ENCODE measurements around the gene FUZ. TPM values are rescaled to one million over a fixed set of nuclear protein-coding genes. Genes with fewer than 3 reads are reported as not detected.
"Not testable (repeated sequence)": the region's sequence is repeated elsewhere in the genome, so short reads cannot be mapped to it uniquely, and the experiment has no call there.

FUZ gene
- total RNA-seq, 1 donor from 2014 or later = 8.3 TPM

GRCh38 chr19:49832556-49832955, 19.5 kb upstream of the FUZ start:
- ATAC-seq = no peak

GRCh38 chr19:49831592-49831991, 18.5 kb upstream of the FUZ start:
- no peak for ATAC-seq

DNA sequence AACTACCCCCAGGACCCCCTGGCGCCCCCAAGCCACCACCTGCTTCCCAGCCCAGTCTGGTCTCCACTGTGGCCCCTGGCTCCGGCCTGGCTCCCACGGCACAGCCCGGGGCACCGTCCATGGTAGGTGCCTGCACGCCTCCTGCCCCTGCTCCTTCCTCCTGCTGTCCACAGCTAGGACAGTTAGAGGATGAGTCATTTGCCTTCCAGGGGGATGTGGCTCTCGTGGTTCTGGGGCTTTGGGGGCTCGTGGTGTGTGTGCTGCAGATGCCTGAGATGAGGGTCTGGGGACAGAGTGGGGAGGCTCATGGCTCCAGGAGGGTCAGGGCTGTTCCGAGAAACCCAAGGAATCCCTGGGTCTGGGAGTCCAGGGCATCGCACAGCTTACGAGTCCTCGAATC, 17.7 kb upstream of the FUZ start:
- no peak for ATAC-seq

DNA sequence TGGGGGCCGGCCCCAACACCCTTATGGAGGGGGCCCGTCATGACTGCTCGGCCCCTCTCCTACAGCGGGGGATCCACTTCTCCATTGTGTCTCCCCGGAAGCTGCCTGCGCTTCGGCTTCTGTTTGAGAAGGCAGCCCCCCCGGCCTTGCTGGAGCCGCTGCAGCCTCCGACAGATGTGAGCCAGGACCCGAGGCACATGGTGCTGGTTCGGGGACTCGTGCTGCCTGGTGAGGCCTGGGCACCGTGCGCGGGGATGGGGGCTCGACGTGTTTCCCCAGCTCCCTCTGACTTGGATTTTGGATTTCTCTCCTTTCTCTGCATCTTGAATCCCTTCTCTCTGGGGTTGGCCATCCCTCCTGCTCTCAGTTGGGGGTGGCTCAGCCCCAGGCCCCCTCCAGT, 16.6 kb upstream of the FUZ start:
- no peak for ATAC-seq

GRCh38 chr19:49829200-49829599, 16.1 kb upstream of the FUZ start:
- no peak for ATAC-seq

DNA sequence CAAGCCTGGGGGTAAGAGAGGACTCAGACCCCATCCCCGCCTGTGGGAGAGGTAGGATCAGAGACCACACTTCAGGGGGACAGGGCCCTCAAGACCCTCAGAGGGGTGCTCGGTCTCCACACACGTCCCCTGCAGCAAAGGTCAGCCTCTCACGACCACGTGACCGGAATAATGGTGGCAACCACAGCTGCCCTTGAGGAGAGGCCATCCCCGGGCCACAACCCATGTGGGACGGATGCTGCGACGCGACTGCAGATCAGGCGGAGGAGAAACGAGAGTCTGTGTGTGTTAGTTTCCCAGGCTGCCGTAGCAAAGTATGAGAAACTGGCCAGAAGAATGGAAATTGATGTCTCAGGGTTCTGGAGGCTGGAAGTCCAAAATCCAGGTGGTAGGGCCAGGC, 13.9 kb upstream of the FUZ start:
- ATAC-seq = no peak

- no peak for ATAC-seq
Observed at GRCh38 chr19:49824662-49825061, 11.6 kb upstream of the FUZ start.

DNA sequence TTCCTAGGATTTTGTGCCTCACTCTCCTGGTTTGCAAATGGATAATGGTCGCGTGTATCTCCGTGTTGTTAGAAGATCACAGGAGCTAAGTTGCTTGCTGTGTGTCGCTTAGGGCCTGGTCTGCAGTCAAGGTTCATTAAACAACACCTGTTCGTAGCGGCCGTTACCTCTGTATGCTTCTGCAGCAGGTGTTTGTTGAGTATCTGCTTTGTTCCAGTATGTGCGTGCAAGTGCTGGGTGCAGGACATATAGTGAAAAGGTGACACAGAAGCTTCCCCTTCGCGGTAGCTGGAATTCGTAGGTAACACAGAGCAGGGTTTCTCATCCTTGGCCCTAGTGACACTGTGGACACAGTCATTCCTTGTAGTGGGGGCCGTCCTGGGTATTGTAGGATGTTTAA, 10.4 kb upstream of the FUZ start:
- ATAC-seq = no peak

- ATAC-seq = no peak
Observed at GRCh38 chr19:49820125-49820524, 7.0 kb upstream of the FUZ start.

DNA sequence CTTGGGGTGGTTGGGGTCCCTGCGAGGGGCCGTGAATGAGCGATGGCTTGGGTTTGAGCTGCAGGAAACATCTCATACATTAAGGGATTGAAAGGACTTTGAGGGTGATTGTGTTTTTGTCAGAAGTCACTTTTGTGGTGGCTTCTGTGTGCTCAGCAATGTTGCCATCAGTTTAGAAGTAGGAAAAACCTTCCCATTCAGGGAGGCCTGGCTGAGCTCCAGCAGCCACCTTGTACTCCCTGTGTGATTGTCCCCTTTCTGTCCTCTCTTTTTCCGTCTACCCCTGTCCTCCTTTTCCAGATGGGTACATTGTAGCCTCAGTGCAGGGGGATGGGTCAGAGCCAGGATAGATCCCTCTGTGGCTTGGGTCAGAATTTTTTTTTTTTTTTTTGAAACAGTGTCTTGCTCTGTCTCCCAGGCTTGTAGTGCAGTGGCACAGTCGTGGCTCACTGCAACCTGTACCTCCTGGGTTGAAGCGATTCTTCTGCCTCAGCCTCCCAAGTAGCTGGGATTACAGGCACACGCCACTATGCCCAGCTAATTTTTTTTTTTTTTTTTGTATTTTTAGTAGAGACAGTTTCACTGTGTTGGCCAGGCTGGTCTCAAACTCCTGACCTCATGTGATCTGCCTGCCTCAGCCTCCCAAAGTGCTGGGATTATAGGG, 6.5 kb upstream of the FUZ start:
- ATAC-seq = not testable (repeated sequence)

DNA sequence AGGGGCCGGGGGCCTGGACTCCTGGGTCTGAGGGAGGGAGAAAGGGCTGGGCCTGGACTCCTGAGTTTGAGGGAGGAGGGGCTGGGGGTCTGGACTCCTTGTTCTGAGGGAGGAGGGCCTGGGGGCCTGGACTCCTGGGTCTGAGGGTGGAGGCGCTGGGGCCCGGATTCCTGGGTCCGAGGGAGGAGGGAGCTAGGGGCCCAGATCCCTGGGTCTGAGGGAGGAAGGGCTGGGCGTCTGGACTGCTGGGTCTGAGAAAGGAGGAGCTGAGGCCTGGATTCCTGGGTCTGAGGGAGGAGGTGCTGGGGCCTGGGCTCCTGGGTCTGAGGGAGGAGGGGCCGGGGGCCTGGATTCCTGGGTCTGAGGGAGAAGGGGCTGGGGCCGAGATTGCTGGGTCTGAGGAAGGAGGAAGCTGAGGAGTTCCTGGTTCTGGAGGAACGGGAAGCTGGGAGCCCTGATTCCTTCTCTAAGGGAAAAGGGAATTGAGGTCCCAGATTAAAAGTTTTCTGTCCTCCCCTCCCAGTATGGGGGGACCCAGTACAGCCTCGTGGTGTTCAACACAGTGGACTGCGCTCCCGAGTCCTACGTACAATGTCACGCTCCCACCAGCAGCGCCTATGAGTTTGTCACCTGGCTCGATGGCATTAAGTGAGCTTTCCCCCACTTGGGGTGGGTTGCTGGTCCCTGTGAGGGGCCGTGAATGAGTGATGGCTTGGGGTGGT, 5.7 kb upstream of the FUZ start:
- ATAC-seq = no peak

- peak; percentile 81 for ATAC-seq
Observed at GRCh38 chr19:49817964-49818648, 5.0 kb upstream of the FUZ start, which contains the start of gene MED25. Gene MED25, plus strand, starts transcription at chr19:49818289. Its CDS starts 53 bp downstream, at chr19:49818342.

GRCh38 chr19:49816590-49816989, 3.5 kb upstream of the FUZ start:
- ATAC-seq = no peak

DNA sequence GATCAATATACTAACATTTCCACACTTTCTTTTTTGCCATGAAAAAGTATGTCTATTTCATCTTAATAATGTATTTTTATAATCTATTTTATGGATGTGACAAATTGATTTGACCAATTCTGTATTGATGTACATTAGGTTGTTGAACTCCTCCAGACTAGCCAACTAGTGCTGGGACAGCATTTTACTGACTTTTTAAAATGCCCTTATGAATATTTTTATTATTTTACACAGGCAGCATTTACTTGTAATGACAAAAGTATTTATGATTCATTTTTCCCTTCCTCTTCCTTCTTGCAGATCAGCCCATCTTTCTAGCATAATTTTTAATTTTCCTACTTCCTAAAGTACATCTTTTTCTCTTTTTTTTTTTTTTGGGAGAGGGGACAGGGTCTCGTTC, 918 bp upstream of the FUZ start:
- no peak for ATAC-seq

DNA sequence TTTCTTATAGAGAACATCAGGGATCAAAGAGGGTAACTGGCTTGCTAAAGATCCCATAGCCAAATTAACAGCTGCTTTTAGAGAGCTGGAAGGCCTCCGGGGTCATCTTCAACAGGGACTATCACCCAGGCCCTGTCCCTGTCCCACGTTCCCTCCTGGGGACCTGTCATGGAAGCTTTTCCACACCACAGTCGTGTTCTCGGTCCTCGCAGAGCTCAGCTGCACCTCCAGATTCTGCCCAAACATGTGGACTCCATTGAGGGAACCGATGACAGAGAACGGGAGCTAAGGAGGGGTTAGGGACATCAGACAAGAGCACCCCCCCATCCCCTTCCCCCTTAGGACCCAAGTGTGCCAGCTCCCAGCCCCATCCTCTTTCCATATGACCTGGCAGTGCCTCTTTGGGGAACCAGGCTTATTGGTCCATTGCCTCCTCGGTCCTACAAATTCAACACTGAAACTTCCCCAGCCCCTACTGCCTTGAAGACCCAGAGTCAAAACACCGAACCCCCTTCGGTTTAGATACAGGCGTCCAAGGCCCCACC, 568 bp downstream of the FUZ start:
- ATAC-seq = no peak

DNA sequence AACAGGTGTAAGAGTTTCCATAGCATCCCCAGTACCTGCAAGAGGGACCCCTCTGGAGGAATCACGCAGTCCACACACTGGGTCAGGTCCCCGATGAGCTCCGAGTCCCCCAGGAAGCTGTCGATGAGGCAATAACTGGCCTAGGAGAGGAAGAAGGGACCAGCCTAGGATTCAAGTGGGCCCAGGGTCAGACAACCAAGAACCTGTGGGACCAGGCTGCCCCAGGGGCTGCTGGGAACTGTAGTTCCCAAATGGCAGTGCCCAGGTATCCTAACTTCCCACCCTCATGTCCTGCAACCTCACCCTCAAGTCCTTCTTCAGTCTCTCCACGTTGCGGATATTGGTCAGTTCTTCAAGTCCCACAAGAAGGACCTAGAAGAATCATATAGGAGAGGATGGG, 1.8 kb downstream of the FUZ start:
- ATAC-seq = no peak

DNA sequence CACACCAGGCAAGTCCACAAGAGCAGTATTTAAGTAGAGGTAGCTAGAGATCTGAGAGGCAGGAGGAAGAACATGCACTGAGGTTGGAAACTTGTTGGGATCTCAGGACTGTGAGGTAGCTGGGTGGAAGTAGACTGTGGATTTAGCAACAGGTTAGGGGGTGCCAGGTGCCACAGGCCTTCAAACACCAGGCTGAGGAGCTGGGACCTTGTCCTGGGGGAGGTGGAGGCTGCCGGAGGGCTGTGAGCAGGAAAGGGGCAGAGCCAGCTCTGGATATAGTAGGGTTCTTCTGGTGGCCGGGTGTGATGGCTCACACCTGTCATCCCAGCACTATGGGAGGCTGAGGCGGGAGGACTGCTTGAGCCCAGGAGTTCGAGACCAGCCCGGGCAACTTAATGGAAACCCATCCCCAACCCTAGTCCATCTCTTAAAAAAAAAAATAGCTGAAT, 3.1 kb downstream of the FUZ start:
- no peak for ATAC-seq

DNA sequence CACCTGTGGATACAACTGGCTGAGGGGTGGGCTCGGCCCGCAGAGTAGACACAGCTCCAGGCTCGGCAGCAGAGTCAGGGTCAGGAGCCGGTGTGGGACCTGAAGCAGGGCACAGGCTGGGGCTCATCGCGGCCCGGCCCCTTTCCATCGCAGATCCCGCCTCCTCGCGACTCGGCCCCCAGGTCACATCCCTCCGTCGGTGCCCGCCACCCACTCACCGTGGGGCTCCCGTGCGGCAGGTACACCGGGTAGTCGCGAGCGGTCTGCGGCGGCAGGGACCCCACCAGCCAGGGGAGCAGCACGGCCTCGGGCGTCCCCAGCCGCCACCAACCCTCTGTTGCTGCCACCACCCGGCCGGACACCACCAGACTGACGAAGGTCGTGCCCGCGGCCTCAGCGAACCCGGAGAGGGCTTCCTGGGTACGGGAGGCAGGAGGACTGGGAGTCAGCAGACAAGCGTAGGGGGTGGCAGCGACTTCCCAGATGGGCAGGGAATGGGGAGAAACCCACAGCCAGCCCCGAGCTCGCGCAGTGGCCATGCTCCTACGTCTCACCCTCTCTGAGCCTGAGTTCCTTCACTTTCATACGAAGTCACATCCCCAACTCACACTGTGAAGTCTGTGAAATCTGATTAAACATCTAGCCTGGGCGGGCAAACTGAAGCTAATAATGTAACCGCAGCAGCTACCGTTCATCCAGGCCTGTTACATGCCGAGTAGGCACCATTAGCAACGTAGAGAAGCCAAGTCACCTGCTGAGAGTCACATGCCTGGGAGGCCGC, 3.7 kb downstream of the FUZ start:
- ATAC-seq = peak; percentile 10

DNA sequence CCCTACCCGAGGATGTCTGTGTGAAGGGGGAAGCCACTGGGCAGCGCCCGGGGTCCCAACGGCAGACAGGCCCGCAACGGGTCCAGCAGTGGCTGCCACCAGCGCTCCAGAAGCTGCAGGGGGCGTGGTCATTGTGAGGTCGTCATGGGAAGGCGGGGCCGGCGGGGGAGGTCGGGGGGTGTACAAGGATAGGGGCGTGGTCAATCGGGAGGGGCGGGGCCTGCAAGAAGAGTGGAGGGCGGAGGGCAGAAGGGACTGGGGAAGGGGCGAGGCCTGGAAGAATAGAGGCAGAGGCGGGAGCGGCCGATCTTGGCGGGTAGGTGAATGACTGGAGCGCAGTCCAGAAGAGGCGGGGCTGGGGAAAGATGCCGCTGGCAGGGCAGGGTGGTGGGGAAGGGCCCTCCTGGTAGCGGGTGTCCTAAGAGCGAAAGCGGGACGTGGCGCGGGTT, 4.4 kb downstream of the FUZ start:
- ATAC-seq = peak; percentile 69

DNA sequence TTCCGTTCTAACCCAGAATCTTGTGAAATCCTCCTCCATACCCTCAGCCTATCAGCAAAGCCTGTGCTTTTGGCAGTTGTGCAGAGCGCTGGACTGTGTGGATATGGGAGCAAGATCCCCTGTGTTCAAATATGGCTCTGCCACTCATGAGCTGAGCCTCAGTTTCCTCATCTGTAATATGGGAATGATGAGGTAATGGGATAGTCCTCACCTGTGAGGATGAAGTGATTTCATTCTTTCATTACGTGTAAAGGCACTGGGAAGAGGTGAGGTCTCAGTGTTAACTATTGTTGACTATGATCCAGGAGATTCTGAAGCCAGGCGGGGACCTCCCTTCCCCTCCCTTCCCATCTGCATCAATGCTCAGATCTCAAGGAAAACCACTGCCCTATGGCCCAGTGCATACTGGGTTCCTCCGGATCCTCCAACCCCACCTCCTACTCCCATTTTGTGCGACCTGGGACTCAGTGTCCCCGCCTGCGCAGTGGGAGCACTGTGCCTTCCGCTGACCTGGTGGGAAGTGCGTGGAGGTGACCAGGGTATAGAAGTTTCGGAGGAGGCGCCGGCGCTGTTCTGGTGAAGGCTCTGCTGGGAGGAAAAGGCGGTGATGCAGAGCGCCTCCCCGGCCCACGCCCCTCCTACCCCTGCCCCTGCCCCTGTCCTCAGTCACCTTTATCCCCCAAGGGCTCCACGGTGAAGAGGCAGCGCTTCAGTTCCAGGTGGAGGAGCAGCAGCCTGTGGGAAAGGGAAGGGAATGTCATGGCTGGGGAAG, 5.0 kb downstream of the FUZ start:
- peak; percentile 3 for ATAC-seq

GRCh38 chr19:49807058-49807903, 5.8 kb downstream of the FUZ start:
- ATAC-seq = no peak
